ENCODE results near the gene IFI16.

- TF ChIP-seq CTCF (conservative IDR thresholded peaks at IDR 0.05) (no peak), EZH2 (IDR thresholded peaks at IDR 0.05; ENCODE audit: low read depth) (no peak)
Measured at GRCh38 chr1:158969855-158970254, 39.9 kb upstream of the IFI16 start.

Measured in PC-9 (cell line).